ENCODE measurements around the gene TP53BP2. TPM values are rescaled to one million over a fixed set of nuclear protein-coding genes. Genes with fewer than 3 reads are reported as not detected.
"Not testable (repeated sequence)": the region's sequence is repeated elsewhere in the genome, so short reads cannot be mapped to it uniquely, and the experiment has no call there.

TP53BP2 gene
- 34.7 and 39.5 TPM in 2 replicates for total RNA-seq (2014; rRNA removed; shearing (Covaris generic))

GRCh38 chr1:223845810-223846682, at the start of gene TP53BP2:
Gene TP53BP2, minus strand, starts transcription at chr1:223845947. Its CDS starts 267 bp downstream, at chr1:223845680.
- DNase-seq (ENCODE audit: low read depth), result peak; percentile 93

- DNase-seq (ENCODE audit: low read depth), result not testable (repeated sequence)
Measured at GRCh38 chr1:223890494-223890893, 44.7 kb upstream of the TP53BP2 start.

- not testable (repeated sequence) for DNase-seq (ENCODE audit: low read depth)
Measured at GRCh38 chr1:223889319-223889718, 43.6 kb upstream of the TP53BP2 start.

- peak; percentile 96 for DNase-seq (ENCODE audit: low read depth)
Measured at GRCh38 chr1:223887747-223888418, 42.1 kb upstream of the TP53BP2 start.

- DNase-seq (ENCODE audit: low read depth), result no peak
Measured at GRCh38 chr1:223886516-223886921, 40.8 kb upstream of the TP53BP2 start.

GRCh38 chr1:223885614-223886013, 39.9 kb upstream of the TP53BP2 start:
- no peak for DNase-seq (ENCODE audit: low read depth)

- no peak for DNase-seq (ENCODE audit: low read depth)
Measured at GRCh38 chr1:223878598-223879325, 33.0 kb upstream of the TP53BP2 start.

- no peak for DNase-seq (ENCODE audit: low read depth)
Measured at GRCh38 chr1:223877804-223878203, 32.1 kb upstream of the TP53BP2 start.

- no peak for DNase-seq (ENCODE audit: low read depth)
Measured at GRCh38 chr1:223876590-223876989, 30.8 kb upstream of the TP53BP2 start.

GRCh38 chr1:223873044-223873443, 27.3 kb upstream of the TP53BP2 start:
- DNase-seq (ENCODE audit: low read depth), result peak; percentile 47

- DNase-seq (ENCODE audit: low read depth), result no peak
Measured at GRCh38 chr1:223872308-223872901, 26.7 kb upstream of the TP53BP2 start.

GRCh38 chr1:223870617-223871574, 25.1 kb upstream of the TP53BP2 start:
- DNase-seq (ENCODE audit: low read depth), result no peak

GRCh38 chr1:223864599-223865368, 19.0 kb upstream of the TP53BP2 start:
- DNase-seq (ENCODE audit: low read depth), result not testable (repeated sequence)

GRCh38 chr1:223864084-223864483, 18.3 kb upstream of the TP53BP2 start:
- no peak for DNase-seq (ENCODE audit: low read depth)

- DNase-seq (ENCODE audit: low read depth), result no peak
Measured at GRCh38 chr1:223861904-223862303, 16.2 kb upstream of the TP53BP2 start.

GRCh38 chr1:223860051-223860622, 14.4 kb upstream of the TP53BP2 start:
- no peak for DNase-seq (ENCODE audit: low read depth)

GRCh38 chr1:223859058-223859457, 13.3 kb upstream of the TP53BP2 start:
- no peak for DNase-seq (ENCODE audit: low read depth)

GRCh38 chr1:223856386-223856785, 10.6 kb upstream of the TP53BP2 start:
- DNase-seq (ENCODE audit: low read depth), result no peak

GRCh38 chr1:223853748-223854147, 8.0 kb upstream of the TP53BP2 start:
- DNase-seq (ENCODE audit: low read depth), result no peak
